Measurements from ENCODE around the gene MBNL1. TPM values are rescaled to one million over a fixed set of nuclear protein-coding genes. Genes with fewer than 3 reads are reported as not detected.

Gene MBNL1
- total RNA-seq, 1 experiment from 2014 or later, result 200 TPM

- no peak overlapping the region for H3K4me2 ChIP-seq (ENCODE audit: low read length)
- H3K27ac ChIP-seq (ENCODE audit: low read depth, low read length), result no peak overlapping the region
- peak; percentile 43 for DNase-seq (ENCODE audit: low read depth, low spot score)
- no peaks in the 10 kb centered on the region for H3K79me2 ChIP-seq (ENCODE audit: insufficient read depth, low read length)
- no peaks in the 10 kb centered on the region for H3K9me2 ChIP-seq (ENCODE audit: insufficient read depth)
- ATAC-seq, result peak; percentile 71
- TF ChIP-seq EZH2 (IDR thresholded peaks at IDR 0.05), result no peak
- TF ChIP-seq RAD21 (IDR thresholded peaks at IDR 0.05; ENCODE audit: low read depth), result peak; percentile 76
- TF ChIP-seq ZBTB33 (IDR thresholded peaks at IDR 0.05; ENCODE audit: extremely low read depth, insufficient replicate concordance, low read length), result no peak
- TF ChIP-seq CTCF (IDR thresholded peaks at IDR 0.05 in 2 of 3, conservative IDR thresholded peaks at IDR 0.05 in 1 of 3; ENCODE audit: borderline replicate concordance in 1 of 3, insufficient read depth in 1 of 3, low read depth in 2 of 3, low read length in 2 of 3), result peak; percentile 56 to 68 (median 63); a peak in 5 of 6 replicates
- no peak for TF ChIP-seq ZFX (IDR thresholded peaks at IDR 0.05)
- TF ChIP-seq SIN3A (IDR thresholded peaks at IDR 0.05; ENCODE audit: low read depth), result no peak
- TF ChIP-seq ELF1 (IDR thresholded peaks at IDR 0.05; ENCODE audit: borderline replicate concordance, low read depth), result no peak
- no peak for TF ChIP-seq POLR2A (IDR thresholded peaks at IDR 0.05; ENCODE audit: borderline replicate concordance, extremely low read depth, insufficient read depth, insufficient read length)
- no peaks in the 10 kb centered on the region for H3K27me3 ChIP-seq (ENCODE audit: insufficient read depth, low read length)
- POLR2A ChIA-PET, result no interaction called here
- RAD21 ChIA-PET (ENCODE audit: low non-redundant PET in 1 of 2, low total read pairs in 2 of 2, uncharacterized antibody in 2 of 2, unreplicated experiment in 2 of 2), result no interaction called here
- no peaks in the 10 kb centered on the region for H3K4me1 ChIP-seq (ENCODE audit: control insufficient read depth in 1 of 2, insufficient read depth in 2 of 2, low read length in 2 of 2)
- intact Hi-C loops (cut with micrococcal nuclease), result loop anchor here (1.0 to 5.0 kb wide), 3 partner anchors 48 to 487 kb away; no protein-coding TSS in a partner anchor
- H4K20me1 ChIP-seq (ENCODE audit: insufficient read depth), result no peaks in the 10 kb centered on the region
- H3K4me3 ChIP-seq (replicated peaks in 1 of 2; ENCODE audit: low read depth in 1 of 2, low read length in 2 of 2), result no peak overlapping the region
- H3K9ac ChIP-seq (ENCODE audit: low read length), result no peak overlapping the region
- no peaks in the 10 kb centered on the region for H3K36me3 ChIP-seq (ENCODE audit: control insufficient read depth in 1 of 2, insufficient read depth in 2 of 2, low read length in 2 of 2)
- CTCF ChIA-PET, result interaction anchor here (1.1 to 1.2 kb wide), 2 partner anchors 99 to 486 kb away, joined by 3 to 4 read pairs; no protein-coding TSS in a partner anchor
- BruUV-seq (replicated peaks), result no TSS peak
- no peaks in the 10 kb centered on the region for H3K9me3 ChIP-seq (ENCODE audit: control insufficient read depth in 1 of 2, insufficient read depth in 1 of 2, low read depth in 1 of 2, low read length in 2 of 2)
- H2AFZ ChIP-seq (ENCODE audit: low read depth, low read length, poor library complexity, severe bottlenecking), result no peak overlapping the region
These were observed 205.9 kb downstream of the MBNL1 start for GRCh38 chr3:152474585-152474984.
